GM19240 (cell line): ENCODE data around the gene SRL.
A peak's percentile ranks its signal among the peaks of the same experiment; 100 is the strongest.
"Not testable (repeated sequence)": the region's sequence is repeated elsewhere in the genome, so short reads cannot be mapped to it uniquely, and the experiment has no call there.

Experiments
- DNase-seq: peaks from one replicate; pipeline ENCODE4 v3.0.0; 2011; ENCODE audit warnings: low spot score; ENCODE audit not compliant: insufficient read length

Gene SRL

GRCh38 chr16:4166821-4167220 is 75.1 kb downstream of the SRL start:
- no peak for DNase-seq

- DNase-seq: no peak
Observed at GRCh38 chr16:4160658-4161430, 81.0 kb downstream of the SRL start.

DNA sequence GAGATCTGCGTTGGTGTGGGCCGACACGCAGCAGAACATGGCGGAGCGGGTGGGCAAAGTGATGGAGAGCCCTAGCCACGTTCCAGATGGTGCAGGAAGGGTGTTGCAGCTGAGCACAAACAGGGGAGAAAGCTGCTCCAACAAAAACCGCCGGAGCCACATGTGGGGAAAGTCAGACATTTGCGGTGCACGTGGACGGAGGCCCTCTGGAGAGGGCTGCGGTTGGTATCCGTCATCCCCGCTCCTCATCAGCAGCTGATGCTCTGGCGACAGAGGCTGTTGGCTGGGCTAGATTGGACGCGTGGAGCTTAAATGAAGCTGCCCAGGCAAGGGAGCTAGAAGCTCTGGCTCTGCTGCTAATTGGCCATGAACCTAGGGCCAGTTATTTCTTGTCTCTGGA is 82.2 kb downstream of the SRL start:
- no peak for DNase-seq

- no peak for DNase-seq
Observed at GRCh38 chr16:4158143-4159093, 83.5 kb downstream of the SRL start.

GRCh38 chr16:4157376-4157825 is 84.5 kb downstream of the SRL start:
- no peak for DNase-seq

DNA sequence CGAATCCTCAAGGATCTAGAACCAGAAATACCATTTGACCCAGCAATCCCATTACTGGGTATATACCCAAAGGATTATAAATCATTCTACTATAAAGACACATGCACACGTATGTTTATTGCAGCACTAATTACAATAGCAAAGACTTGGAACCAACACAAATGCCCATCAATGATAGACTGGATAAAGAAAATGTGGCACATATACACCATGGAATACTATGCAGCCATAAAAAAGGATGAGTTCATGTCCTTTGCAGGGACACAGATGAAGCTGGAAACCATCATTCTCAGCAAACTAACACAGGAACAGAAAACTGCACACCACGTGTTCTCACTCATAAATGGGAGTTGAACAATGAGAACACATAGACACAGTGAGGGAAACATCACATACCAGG is 85.4 kb downstream of the SRL start:
- DNase-seq: not testable (repeated sequence)

DNA sequence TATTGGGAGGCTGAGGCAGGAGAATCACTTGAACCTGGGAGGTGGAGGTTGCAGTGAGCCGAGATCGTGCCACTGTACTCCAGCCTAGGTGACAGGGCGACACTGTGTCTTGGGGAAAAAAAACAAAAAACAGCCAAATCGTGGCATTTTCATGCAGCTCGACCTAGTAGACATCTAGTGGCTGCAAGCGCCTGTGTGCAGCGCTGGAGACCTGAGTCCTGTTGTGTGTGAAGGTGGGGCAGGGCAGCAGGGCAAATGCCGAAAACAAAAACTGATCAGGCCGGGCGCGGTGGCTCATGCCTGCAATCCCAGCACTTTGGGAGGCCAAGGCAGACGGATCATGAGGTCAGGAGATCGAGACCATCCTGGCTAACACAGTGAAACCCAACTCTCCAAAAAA is 88.5 kb downstream of the SRL start:
- DNase-seq: not testable (repeated sequence)

- DNase-seq: no peak
Observed at GRCh38 chr16:4152267-4152666, 89.6 kb downstream of the SRL start.

GRCh38 chr16:4147236-4147635 is 94.6 kb downstream of the SRL start:
- DNase-seq: no peak

- DNase-seq: peak; percentile 30
Observed at GRCh38 chr16:4142268-4142667, 99.6 kb downstream of the SRL start.

- no peak for DNase-seq
Observed at GRCh38 chr16:4141604-4142003, 100.3 kb downstream of the SRL start.

GRCh38 chr16:4140652-4141051 is 101.2 kb downstream of the SRL start:
- DNase-seq: no peak

DNA sequence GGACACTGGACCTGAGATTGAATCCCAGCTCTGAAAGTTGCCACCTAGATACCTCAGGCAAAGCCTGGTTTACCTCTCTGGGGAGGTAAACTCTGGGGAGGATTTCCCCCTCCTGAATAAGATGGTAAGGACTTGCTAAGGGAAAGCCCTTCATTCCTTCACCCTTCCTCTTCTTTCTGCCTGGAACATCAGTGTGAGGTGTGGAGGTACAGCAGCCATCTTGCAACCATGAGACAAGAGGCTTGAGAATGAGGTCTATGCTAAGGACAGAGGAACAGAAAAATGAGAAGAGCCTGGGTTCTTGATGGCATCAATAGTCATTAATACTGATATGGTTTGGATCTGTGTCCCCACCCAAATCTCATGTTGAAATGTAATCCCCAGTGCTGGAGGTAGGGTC is 101.9 kb downstream of the SRL start:
- DNase-seq: no peak
